HG03439 (cell line): Measurements from ENCODE around the gene SMAD5.

Source experiments
- ATAC-seq: cut with Tn5 transposase; IDR thresholded peaks from one replicate; pipeline ENCODE4 v1.9.1; 2021; ENCODE audit warnings: mild to moderate bottlenecking, moderate library complexity; ENCODE audit not compliant: unreplicated experiment

SMAD5 gene

DNA sequence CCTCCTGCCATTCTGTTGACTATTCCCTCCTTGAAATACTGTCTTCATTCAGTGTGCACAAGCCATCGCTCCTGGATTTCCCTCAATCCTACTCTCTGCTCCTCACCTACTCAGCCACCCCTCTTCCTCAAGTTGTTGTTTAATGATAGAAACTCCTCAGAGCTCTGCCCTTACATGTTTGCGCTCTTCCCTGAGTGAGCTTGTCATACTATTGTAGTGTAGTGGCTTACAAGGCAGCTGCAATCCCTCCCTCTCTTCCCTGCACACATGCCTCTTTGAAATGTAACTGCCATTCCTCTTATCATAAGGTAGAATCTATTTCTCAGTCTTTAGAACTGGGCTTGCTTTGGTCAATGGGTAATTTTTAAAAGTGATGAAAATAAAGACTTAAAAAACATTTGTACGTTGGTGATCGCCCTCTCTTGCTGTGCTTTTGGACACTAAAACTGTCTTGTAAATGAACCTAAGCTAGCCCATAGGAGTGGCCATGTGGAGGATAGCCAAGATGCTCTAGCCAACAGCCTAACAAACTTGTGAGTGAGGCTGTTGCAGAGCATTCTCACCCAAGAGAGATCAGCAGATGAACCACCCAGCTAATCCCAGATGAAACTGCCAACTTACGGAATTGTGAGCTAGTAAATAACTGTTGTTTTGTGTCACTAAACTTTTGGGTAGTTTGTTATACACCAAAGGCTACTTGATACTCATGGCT lies 18.1 kb upstream of the SMAD5 start:
- no peak for ATAC-seq

DNA sequence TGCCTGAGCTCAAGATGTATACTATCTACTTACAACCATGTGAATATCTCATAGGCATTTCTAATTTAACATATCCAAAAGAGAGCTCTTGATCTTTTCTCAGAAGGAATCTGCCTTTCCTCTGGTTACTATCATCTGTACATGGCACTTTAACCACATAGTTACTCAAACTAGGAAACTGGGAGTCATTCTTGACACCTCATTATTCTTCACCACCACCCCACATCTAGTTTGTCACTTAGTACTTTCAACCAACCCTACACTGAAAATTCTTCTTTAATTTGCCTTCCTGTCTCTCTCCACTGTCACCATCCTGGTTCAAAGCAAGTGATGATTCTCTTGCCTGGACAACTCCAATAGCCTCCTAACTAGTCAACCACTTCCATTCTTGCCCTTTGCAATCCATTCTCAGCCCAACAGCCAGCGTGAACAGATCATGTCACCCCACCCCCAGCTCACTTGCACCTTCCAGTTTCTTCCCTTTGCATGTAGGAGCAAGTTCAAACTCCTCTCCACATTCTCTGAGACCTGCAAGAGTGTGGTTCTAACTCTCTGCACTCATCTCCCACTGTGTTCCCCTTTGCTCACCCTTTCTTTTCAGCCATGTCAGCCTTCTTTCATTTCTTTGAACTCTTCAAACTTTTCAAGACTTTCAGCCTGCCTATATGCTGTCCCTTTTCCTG lies 17.3 kb upstream of the SMAD5 start:
- no peak for ATAC-seq

DNA sequence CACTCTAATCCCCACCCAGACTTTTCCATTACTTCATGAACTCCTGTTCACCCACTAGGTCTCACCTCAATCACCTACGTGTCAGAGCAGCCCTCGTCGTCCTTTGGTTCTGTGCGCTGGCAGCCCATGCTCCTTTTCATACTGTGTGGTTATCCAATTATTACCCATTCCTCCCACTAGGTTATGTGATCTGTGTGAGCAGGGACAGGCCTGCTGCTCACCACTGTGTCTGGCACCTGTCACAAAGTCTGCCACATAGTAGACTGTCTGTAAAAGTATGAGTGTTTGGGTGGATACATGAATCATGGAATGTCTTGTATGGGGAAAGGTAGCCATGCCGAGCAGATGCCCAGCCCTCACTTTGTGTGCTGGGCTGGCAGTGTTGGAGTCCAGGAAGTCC lies 12.1 kb upstream of the SMAD5 start:
- no peak for ATAC-seq

DNA sequence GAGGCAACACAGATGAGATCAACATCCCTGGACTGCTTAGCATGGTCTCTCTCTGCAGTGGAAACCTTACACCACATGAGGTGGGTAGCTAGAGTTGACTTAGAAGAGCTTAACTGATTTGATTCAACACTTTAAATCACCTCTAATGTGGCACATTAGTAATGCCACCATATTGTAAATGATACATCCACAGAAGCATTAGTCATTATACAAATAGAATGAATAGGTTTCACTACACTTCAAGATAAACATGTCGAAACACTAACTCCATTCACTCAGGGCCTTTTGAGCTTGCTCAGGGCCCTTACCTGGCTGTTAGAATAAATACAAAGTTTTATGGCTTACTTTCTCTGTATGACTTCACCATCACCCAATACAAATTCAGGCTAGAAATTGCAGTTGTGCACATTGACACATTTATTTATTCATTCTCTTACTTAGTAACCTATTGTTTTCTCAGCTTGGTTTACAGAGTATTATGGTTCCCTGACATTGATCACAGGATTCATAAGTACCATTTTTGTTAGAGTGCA lies 9.3 kb upstream of the SMAD5 start:
- ATAC-seq, result no peak

DNA sequence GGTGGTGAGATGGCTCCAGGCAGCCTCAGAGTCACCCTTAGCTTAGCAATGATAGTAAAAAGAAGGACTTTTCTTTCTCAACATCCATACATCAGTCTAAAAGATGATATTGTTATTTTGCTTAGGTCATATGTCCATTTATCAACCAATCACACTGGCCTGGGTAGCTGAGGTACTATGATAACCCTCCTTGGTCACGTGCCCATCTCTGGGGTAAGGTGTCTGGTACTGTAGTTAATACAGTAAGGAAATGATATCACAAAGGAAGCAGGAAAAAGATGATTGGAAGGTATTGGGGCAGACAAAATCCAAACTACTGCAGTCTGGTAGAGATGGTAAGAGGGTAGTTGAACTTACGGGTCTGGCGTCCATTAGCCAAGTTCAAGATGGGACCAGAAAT lies 5.1 kb upstream of the SMAD5 start:
- ATAC-seq, result no peak

DNA sequence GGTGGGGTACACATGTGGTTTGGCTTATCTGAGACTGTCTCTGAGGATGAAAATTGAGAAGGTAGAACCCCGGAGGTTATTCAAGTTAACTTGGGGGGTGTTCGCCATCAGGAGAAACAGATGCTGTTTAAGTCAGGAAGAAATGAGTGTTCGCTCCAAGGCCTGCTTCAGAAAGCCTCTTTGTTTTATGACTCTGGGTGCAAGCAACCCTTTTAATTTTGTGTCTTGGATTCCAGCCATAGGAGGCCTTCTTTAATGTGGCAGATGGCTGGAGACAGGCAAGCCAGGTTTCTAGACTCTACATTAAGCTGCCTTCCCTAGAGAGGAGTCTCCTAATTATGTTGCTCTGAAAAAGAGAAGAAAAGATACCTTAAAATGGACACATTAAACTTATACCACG lies 4.2 kb upstream of the SMAD5 start:
- ATAC-seq, result no peak

DNA sequence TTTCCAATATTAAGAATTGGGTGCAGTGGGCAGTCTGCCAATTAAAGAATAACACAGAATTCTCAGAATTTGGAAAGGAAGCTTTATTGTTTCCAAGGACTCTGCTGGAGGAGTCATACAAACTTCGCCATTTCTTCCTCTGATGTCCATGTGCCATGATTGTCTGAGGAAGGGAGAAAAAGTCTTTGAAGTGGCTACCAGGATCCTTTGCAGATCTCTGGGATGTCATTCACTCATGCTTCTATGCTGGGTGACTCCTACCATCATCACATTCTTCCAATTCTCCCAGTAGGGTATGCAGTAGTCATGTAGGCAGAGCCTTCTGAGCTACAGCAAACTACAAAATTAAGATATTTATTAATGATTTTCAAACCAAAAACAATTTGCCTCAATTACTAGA lies 3.2 kb upstream of the SMAD5 start:
- no peak for ATAC-seq

DNA sequence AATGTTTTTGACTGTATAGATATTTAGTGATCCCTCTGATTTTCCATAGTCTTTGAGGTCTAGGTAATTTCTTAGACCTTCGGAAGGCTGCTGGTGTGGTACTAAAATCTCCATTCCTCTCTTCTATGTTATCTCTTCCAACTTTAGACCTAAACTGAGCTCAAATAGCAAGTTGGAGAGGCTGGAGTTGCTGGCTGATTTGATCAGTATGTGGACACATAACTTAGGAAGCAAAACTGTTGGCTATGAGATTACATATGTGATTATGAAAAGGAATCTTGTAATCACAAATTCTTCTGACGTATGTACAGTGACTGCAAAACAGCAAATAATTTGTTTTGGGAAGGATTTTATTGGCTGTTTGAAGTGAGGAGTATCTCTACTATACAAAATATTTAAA lies 2.1 kb upstream of the SMAD5 start:
- ATAC-seq, result no peak

DNA sequence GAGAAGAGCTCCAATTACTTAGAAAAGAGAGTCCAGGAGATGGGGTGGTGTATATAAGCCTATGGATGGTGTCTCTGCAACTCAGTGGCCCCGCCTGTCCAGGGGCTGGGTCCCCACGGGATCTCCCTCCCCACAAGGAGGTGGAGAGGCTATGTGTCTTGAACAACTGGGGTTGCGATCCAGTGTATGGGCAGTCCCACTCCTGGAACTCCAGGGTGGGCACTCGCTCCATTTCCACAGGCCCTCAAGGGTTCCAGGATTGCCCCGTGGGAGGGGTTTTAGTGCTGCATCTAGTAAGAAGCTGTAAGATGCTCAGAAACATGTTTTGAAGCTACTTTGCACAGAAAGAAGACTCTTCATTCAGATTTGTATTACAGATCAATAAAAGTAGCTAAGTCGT lies 558 bp upstream of the SMAD5 start:
- no peak for ATAC-seq

DNA sequence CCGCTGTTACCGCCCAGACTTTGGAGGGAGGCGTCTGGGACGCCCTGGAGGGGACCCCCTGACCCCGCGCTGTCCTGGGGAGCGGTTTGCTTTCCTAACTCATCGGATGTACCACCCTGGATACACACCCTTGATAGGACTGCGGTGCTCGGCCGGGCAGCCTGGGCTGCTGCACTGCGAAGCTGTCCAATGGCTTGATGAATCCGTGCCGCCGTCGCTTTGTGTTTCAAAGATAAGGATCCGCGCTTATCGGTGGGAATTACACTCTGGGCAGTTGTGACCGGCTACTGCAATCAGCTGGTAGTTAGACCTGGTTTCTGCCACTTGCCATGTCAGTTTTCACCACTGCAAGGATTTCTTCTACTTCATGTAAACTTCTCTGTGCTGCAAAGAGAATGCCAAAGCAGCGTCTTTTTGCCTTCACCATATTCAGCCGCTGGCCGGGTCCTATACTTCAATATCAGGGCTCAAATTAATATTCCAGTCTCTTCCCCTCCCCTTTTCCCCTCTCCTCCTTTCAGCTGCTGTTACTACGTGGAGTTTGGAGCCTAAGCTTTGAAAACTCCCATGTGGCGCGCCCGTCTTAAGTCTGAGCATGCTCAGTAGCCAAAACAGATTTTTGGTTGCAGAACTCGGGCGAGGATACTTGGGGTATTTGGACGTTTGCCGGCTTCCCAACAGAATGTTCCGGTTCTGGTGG lies 727 bp downstream of the SMAD5 start:
- ATAC-seq, result peak; percentile 43

DNA sequence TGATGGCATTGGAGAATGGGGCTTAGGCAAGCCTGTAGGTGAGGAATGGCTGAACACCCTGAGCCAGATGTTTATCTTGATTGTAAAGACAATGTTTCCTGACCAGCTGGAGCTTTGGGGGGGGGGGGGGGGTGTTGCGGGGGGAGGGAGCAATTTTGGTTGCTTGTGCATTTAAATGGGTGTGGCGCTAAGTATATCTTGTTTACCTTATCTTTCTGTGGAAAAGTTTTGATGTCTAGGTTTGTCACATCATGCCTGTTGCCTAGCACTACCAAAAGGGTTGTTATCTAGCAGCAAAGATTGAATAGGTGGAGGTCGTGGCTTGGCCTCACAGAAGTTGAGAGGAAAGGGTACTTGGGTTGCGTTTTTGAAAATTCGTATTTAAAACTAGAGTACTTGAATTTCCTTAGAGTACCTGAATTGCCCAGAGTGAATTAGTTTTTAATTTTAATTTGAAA lies 1.3 kb downstream of the SMAD5 start:
- no peak for ATAC-seq

DNA sequence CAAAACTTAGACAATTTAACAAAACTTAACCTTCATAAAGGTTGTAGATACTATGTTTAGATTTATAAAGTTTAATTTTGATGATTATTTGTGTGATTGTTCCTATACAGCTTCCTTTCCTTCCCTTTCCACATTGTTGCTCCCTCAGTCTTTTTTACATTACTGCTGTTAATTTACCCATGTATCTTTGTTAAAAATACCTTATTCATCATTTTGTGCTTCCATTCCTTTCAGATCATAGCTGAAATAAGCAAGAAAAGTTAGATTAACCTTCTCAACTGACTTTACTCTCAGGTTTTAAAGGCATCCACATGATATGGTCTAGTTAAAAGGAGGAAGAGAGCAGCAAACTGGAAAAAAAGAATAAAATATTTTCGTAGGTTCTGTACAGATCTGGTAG lies 2.0 kb downstream of the SMAD5 start:
- no peak for ATAC-seq

DNA sequence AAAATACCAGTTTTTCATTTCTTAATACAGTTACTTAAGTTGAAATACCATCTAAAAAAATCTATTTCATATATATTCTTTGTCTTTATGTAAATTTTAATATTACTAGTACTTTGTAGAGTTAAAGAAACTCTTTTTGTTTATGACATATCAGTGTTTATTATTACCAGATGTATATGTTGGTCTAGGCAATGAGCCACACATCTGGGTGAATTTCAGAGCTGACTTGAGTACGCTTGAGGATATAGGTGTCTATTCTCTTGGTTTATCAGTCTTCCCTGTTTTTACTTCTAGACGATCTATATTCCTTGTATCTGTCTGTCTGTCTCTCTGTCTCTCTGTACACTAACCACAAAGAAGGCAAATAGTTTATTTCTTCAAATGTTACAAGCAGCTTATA lies 2.9 kb downstream of the SMAD5 start:
- no peak for ATAC-seq

DNA sequence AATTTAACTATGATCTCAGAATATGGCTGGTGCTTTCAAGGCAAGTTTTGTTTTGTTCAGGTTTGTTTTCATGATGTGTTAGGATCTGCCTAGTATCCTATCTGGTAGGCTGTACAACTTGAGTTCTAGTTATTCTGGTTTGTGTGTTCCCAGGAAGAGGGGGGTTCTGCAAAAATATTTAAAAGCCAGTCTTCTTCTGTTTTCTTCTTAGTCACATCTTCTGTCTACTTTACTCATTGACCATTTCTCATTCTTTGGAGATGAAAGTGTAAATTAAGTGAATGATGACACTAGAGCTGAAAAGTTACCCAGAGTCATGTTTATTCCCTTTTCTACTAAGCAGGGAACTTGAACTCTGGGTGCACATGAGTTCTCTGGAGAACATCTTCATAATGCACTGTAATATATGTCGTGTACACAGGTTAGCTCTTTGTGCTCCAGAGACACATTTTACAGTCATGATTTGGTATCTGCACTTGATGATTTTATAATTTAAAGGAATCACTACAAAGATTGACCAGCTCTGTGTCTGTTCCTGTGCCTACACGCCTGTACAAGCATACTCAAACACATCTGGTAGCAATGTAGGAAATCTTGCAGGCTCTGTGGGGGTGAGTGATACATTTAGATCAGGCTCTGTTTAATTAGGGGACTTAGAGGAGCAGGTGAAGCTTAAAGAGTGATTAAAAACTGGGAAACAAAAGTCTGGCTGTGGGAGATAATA lies 5.0 kb downstream of the SMAD5 start:
- ATAC-seq, result no peak

DNA sequence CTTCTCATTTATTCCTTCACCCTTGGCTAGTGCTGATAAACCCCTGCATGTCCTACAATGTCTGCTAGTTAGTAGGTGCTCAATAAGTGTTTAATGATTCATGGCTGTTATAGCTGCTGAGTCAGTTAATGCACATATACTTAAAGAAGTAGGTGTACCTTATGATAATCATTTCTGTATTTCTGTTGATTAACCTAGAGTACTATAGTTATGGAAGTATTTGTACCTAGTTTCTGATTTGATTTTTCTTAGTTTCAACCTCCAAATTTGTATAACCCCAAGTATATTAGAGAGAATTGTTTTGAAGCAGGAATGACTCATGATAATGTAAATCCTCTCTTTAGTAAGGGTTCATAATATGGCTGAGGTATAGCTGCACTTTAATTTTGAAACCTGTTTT lies 8.9 kb downstream of the SMAD5 start:
- ATAC-seq, result peak; percentile 79

DNA sequence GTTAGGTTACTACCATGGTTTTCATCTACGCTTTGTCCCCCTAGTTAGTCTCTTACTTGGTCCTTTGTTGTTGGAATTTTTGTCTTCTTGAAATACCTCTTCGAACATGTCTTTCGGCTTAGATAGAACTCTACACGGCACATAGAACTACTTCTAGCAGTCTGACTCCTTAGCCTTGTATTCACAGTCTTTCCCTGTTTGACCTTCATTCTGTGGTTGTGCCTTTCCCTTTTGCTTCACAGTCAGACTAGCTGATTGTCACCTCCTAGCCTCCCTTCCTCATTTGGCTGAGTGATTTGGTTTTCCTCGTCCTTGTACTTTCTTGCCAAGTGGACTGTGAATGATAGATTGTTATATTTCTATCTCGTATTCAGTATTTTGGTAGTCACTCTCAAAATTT lies 10.7 kb downstream of the SMAD5 start:
- no peak for ATAC-seq

DNA sequence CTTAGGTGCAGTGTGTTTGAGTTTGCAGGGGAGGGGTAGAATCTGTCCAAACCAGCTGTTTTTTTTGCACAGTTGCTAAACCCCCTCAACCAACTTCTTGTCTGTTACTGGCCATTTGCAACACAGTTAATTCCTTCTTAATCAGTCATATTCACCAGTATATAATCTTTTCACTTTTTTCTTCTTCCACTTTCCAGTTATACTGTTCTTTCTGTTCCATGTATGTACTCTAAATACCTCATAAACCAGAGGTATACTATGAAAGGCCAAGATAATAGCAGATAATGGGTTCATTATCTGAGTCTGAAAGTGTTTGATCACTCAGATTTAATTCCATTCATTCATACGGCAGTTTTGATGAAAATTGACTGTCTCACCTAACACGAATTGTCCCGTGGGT lies 11.1 kb downstream of the SMAD5 start:
- ATAC-seq, result no peak

DNA sequence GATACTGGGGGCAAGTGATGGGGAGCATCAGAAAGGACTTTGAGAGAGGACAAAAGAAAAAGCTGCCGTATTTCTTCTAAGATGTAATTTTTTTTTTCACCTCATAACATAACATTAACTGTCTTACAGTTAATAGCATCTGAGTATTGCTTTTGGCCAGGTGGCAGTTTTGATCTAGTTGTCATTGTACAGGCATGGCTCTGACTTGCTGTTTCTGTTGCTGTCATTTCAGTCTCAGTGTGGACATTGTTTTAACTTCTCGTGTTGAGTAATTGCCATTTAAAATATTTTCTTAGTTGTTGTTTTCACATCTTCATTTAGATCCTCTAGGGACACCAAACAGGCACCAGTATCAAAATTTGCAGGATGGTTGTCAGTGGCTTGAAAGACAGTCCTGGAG lies 12.4 kb downstream of the SMAD5 start:
- peak; percentile 64 for ATAC-seq

DNA sequence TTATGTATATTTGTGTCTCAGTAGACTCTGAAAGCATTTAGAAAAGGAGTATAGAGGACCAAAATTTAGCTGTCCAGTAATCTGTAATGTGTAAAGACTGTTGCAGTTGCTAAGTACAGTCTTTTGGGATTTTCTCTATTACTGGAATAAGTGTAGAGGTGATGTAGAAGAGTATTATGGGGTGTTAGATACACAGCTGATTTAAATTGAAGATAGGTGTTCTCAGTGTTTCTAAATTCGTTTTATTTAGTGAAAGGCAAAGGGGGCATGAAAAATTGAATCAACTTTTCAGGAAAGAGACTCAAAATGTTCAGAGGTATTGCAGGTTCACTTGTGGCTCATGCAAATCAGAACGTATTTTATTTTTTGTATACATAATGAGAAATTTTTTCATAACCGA lies 13.6 kb downstream of the SMAD5 start:
- ATAC-seq, result no peak

DNA sequence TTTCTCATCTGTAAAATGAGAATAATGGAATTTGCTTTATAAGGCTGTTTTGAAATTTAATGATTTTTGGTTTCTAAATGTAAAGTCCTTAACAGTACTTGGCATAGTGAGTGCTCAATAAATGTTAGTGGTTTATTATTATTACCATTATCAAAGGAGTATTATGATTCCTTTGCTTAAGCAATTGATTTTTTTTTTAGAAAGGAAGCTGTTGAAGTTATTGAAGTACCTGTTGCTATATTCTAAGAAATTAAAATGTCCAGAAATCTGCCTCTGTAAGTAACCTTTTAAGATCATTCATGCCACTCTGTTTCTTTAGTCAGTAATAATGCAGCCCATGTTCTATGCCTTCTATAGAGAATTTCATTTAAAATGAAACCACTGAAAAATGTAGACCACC lies 15.0 kb downstream of the SMAD5 start:
- ATAC-seq, result no peak

DNA sequence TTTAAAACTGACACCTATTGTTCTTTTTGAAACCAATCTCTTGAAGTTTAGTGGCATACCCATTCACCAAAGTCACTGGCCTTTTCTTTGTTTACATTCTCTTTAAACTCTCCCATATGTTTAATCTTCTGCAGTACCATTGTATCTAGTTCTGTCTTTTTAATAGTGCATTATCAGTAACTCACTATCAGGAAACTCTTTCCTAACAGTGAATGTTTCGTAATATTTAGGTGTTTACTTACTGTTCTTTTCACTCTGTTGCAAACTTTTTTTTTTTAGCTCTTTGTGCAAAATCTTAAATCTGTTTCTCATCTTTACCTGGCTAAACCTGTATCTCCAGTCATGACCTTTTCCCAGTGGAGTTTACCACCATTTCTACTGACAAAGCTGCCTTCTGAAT lies 17.2 kb downstream of the SMAD5 start:
- ATAC-seq, result no peak
